Panc1 (cell line): Measurements from ENCODE around the gene THADA. TPM values are rescaled to one million over a fixed set of nuclear protein-coding genes. Genes with fewer than 3 reads are reported as not detected.

Experiments used
- ATAC-seq: fragments of 200-7000 bp; cut with Tn5 transposase; 2 replicates; pipeline ENCODE4 v1.9.1; 2020; ENCODE audit warnings: mild to moderate bottlenecking, moderate library complexity
- BruUV-seq: library from RNA; stranded (reverse); fragments of 400-500 nt; replicated peaks from 2 replicates; lab custom pipeline; 2021; lab: Mats Ljungman, UMichigan
- CTCF ChIA-PET: fragments of 300-600 bp; sonication (Branson Sonifier 250); formaldehyde crosslinking; loops from one replicate; lab custom pipeline; 2022; ENCODE audit warnings: antibody characterized with exemption; lab: Charles Lee
- POLR2A ChIA-PET: fragments of 300-600 bp; sonication (Branson Sonifier 250); formaldehyde crosslinking; loops from one replicate; lab custom pipeline; 2022; ENCODE audit warnings: antibody characterized with exemption; lab: Charles Lee
- DNase-seq: peaks from one replicate; pipeline ENCODE4 v3.0.0-alpha.2; 2010; ENCODE audit warnings: low read depth, low spot score
- H3K27ac ChIP-seq: 2 replicates; pipeline ENCODE4 v1.5.1; 2011; ENCODE audit warnings: mild to moderate bottlenecking, low read length, inconsistent platforms
- H3K27me3 ChIP-seq: fragments of 200-500 bp; sonication (Bioruptor generic); 2 replicates; pipeline ENCODE4 v1.6.0; 2014; ENCODE audit warnings: low read length, inconsistent platforms; ENCODE audit not compliant: control insufficient read depth, insufficient read depth
- H3K36me3 ChIP-seq: fragments of 200-500 bp; sonication (Bioruptor generic); 2 replicates; pipeline ENCODE4 v1.5.1; 2014; ENCODE audit warnings: inconsistent platforms, mild to moderate bottlenecking, low read length, moderate library complexity; ENCODE audit not compliant: control insufficient read depth, insufficient read depth
- H3K4me1 ChIP-seq: 2 replicates; pipeline ENCODE4 v1.5.1; 2011; ENCODE audit warnings: inconsistent platforms, mild to moderate bottlenecking, low read length, moderate library complexity; ENCODE audit not compliant: control insufficient read depth, insufficient read depth
- H3K4me3 ChIP-seq, 2 experiments: 2 replicates each; pipeline ENCODE4 v1.5.1; 2011 to 2012; ENCODE audit warnings: low read depth in 2 of 2, low read length in 2 of 2, mild to moderate bottlenecking in 2 of 2, inconsistent platforms in 1 of 2, moderate library complexity in 1 of 2
- H3K9me3 ChIP-seq: fragments of 200-500 bp; sonication (Bioruptor generic); 2 replicates; pipeline ENCODE4 v1.5.1; 2014; ENCODE audit warnings: low read depth, mild to moderate bottlenecking, inconsistent platforms, low read length, moderate library complexity; ENCODE audit not compliant: control insufficient read depth, insufficient read depth
- CTCF ChIP-seq: fragments of 450-650 bp; IDR thresholded peaks from 2 replicates; pipeline ENCODE4 v1.5.1; 2017; ENCODE audit warnings: mild to moderate bottlenecking
- POLR2AphosphoS5 ChIP-seq: IDR thresholded peaks from 2 replicates; pipeline ENCODE4 v1.6.1; 2012; ENCODE audit warnings: mild to moderate bottlenecking, low read depth, low read length, moderate library complexity
- REST ChIP-seq, 2 experiments: IDR thresholded peaks; 2 replicates each; pipeline ENCODE4 v1.6.1; 2011 to 2012; ENCODE audit warnings: low read depth in 2 of 2, control low read depth in 1 of 2, low read length in 1 of 2, mild to moderate bottlenecking in 1 of 2, moderate library complexity in 1 of 2; ENCODE audit not compliant: insufficient read depth in 1 of 2
- SIN3A ChIP-seq: IDR thresholded peaks from 2 replicates; pipeline ENCODE4 v1.6.1; 2012; ENCODE audit warnings: low read depth, mild to moderate bottlenecking, low read length, moderate library complexity, borderline replicate concordance; ENCODE audit not compliant: insufficient read depth
- TCF7L2 ChIP-seq: IDR thresholded peaks from 2 replicates; pipeline ENCODE4 v1.6.1; 2011; ENCODE audit warnings: mild to moderate bottlenecking, low read depth, low read length, inconsistent platforms
- in situ Hi-C: cut with HindIII; loops from 2 replicates; pipeline ENCODE4 v1.10.0; 2016; ENCODE audit warnings: low sequenced_read_pairs, low pct_unique_long_range_greater_than_20kb
- intact Hi-C: fragments of 100-400 bp; cut with micrococcal nuclease; formaldehyde crosslinking; loops from one replicate; pipeline ENCODE4 v1.10.0; 2022; ENCODE audit not compliant: unreplicated experiment
- total RNA-seq: library from RNA; stranded (reverse); gene quantifications from one replicate; pipeline ENCODE4 v1.2.1, GENCODE V29; 2021; ENCODE audit not compliant: unreplicated experiment

THADA gene
- total RNA-seq, 1 experiment from 2014 or later, result 37.2 TPM

- ChIA-PET CTCF (no interaction called here), POLR2A (no interaction called here)
- Histone ChIP-seq H3K27me3 (no peaks in the 10 kb centered on the region), H3K9me3 (no peaks in the 10 kb centered on the region), H3K27ac (no peak overlapping the region), H3K36me3 (no peaks in the 10 kb centered on the region), H3K4me1 (no peaks in the 10 kb centered on the region), H3K4me3 (no peak overlapping the region)
- no peak for TF ChIP-seq REST (IDR thresholded peaks at IDR 0.05; ENCODE audit: insufficient read depth in 1 of 2, low read depth in 2 of 2, low read length in 1 of 2)
- no peak for TF ChIP-seq CTCF
- TF ChIP-seq POLR2AphosphoS5, result no peak
- TF ChIP-seq SIN3A, result no peak
- TF ChIP-seq TCF7L2, result no peak
- intact Hi-C loops, result no loop called here
- ATAC-seq (no peak), DNase-seq (no peak)
- in situ Hi-C loops, result no loop called here
- no TSS peak for BruUV-seq
These were observed 267.0 kb downstream of the THADA start for GRCh38 chr2:43328832-43329231.

GRCh38 chr2:43328133-43328532 is 267.7 kb downstream of the THADA start:
- in situ Hi-C loops, result no loop called here
- TF ChIP-seq POLR2AphosphoS5 (no peak), REST (IDR thresholded peaks at IDR 0.05; ENCODE audit: insufficient read depth in 1 of 2, low read depth in 2 of 2, low read length in 1 of 2) (no peak), SIN3A (no peak), CTCF (no peak), TCF7L2 (no peak)
- BruUV-seq, result no TSS peak
- ATAC-seq (no peak), DNase-seq (no peak)
- intact Hi-C loops, result no loop called here
- H3K4me3 ChIP-seq, result no peak overlapping the region
- POLR2A ChIA-PET, result no interaction called here
- no peak overlapping the region for H3K27ac ChIP-seq
- CTCF ChIA-PET, result no interaction called here
- no peaks in the 10 kb centered on the region for H3K4me1 ChIP-seq
- no peaks in the 10 kb centered on the region for H3K36me3 ChIP-seq
- no peaks in the 10 kb centered on the region for H3K9me3 ChIP-seq
- H3K27me3 ChIP-seq, result no peaks in the 10 kb centered on the region
